Activated CD4-positive, alpha-beta T cell treated with anti-CD3 and anti-CD28 coated beads for 1 hour (primary cell): Measurements from ENCODE around the gene GORAB.
A peak's percentile ranks its signal among the peaks of the same experiment; 100 is the strongest.

Experiments used
- DNase-seq: peaks from one replicate; pipeline ENCODE4 v3.0.0-alpha.2; 2020

Gene GORAB

GRCh38 chr1:170531758-170532657, at the start of gene GORAB:
Gene GORAB (plus strand): TSS chr1:170532166. CDS start chr1:170532224, 58 bp downstream.
- peak; percentile 72 for DNase-seq

- DNase-seq: no peak
These were observed 48.9 kb upstream of the GORAB start for GRCh38 chr1:170483051-170483450.

- DNase-seq: no peak
These were observed 44.5 kb upstream of the GORAB start for GRCh38 chr1:170487503-170487902.

GRCh38 chr1:170491291-170491690, 40.7 kb upstream of the GORAB start:
- DNase-seq: no peak

GRCh38 chr1:170494369-170494768, 37.6 kb upstream of the GORAB start:
- DNase-seq: no peak

GRCh38 chr1:170495006-170495405, 37.0 kb upstream of the GORAB start:
- DNase-seq: no peak

- DNase-seq: no peak
These were observed 33.1 kb upstream of the GORAB start for GRCh38 chr1:170498876-170499275.

- DNase-seq: no peak
These were observed 28.3 kb upstream of the GORAB start for GRCh38 chr1:170503665-170504064.

GRCh38 chr1:170510163-170510562, 21.8 kb upstream of the GORAB start:
- DNase-seq: no peak

GRCh38 chr1:170511038-170511437, 20.9 kb upstream of the GORAB start:
- no peak for DNase-seq

GRCh38 chr1:170513138-170513537, 18.8 kb upstream of the GORAB start:
- no peak for DNase-seq

GRCh38 chr1:170518185-170518834, 13.7 kb upstream of the GORAB start:
- no peak for DNase-seq

GRCh38 chr1:170518965-170519364, 13.0 kb upstream of the GORAB start:
- DNase-seq: no peak

- DNase-seq: no peak
These were observed 11.4 kb upstream of the GORAB start for GRCh38 chr1:170520601-170521000.

- DNase-seq: no peak
These were observed 10.1 kb upstream of the GORAB start for GRCh38 chr1:170521818-170522217.

GRCh38 chr1:170530972-170531757, 801 bp upstream of the GORAB start:
- DNase-seq: no peak

GRCh38 chr1:170533298-170533697, 1.3 kb downstream of the GORAB start:
- no peak for DNase-seq

GRCh38 chr1:170534626-170535147, 2.7 kb downstream of the GORAB start:
- no peak for DNase-seq

- DNase-seq: no peak
These were observed 3.5 kb downstream of the GORAB start for GRCh38 chr1:170535418-170535817.

GRCh38 chr1:170536924-170537551, 5.1 kb downstream of the GORAB start:
- DNase-seq: no peak

- no peak for DNase-seq
These were observed 6.0 kb downstream of the GORAB start for GRCh38 chr1:170537798-170538503.

GRCh38 chr1:170538687-170539086, 6.7 kb downstream of the GORAB start:
- DNase-seq: no peak
